GM23338 (cell line): ENCODE results near the gene MAN1A2. TPM values are rescaled to one million over a fixed set of nuclear protein-coding genes. Genes with fewer than 3 reads are reported as not detected.

Source experiments
- ATAC-seq: fragments of 200-7000 bp; cut with Tn5 transposase; 3 replicates; pipeline ENCODE4 v1.9.1; 2020
- DNase-seq: peaks from one replicate; pipeline ENCODE4 v3.0.0-alpha.2; 2015; ENCODE audit warnings: low spot score
- H2AFZ ChIP-seq: fragments of 200-600 bp; sonication (generic); 2 replicates; pipeline ENCODE4 v1.8.0; 2016; ENCODE audit warnings: antibody characterized with exemption, mild to moderate bottlenecking, moderate library complexity
- H3F3A ChIP-seq: fragments of 200-600 bp; sonication (generic); replicated peaks from 2 replicates; pipeline ENCODE4 v1.8.0; 2017; ENCODE audit warnings: antibody characterized with exemption, mixed run types, low read depth
- H3K27ac ChIP-seq: fragments of 200-600 bp; sonication (generic); 2 replicates; pipeline ENCODE4 v1.6.1; 2016; ENCODE audit warnings: low read depth
- H3K27me3 ChIP-seq: fragments of 200-600 bp; sonication (generic); 2 replicates; pipeline ENCODE4 v1.8.0; 2016; ENCODE audit warnings: mild to moderate bottlenecking, mixed run types, moderate library complexity; ENCODE audit not compliant: insufficient read depth
- H3K36me3 ChIP-seq: fragments of 200-600 bp; sonication (generic); 2 replicates; pipeline ENCODE4 v1.8.0; 2016; ENCODE audit warnings: mild to moderate bottlenecking; ENCODE audit not compliant: insufficient read depth
- H3K4me1 ChIP-seq: fragments of 200-600 bp; sonication (generic); 2 replicates; pipeline ENCODE4 v1.8.0; 2016; ENCODE audit warnings: mild to moderate bottlenecking, moderate library complexity; ENCODE audit not compliant: insufficient read depth
- H3K4me2 ChIP-seq: fragments of 200-600 bp; sonication (generic); 2 replicates; pipeline ENCODE4 v1.7.1; 2017; ENCODE audit warnings: mixed run types
- H3K4me3 ChIP-seq: fragments of 200-600 bp; sonication (generic); 2 replicates; pipeline ENCODE4 v1.6.1; 2016; ENCODE audit warnings: mixed run types
- H3K79me2 ChIP-seq: fragments of 200-600 bp; sonication (generic); replicated peaks from 2 replicates; pipeline ENCODE4 v1.8.0; 2017; ENCODE audit warnings: mild to moderate bottlenecking; ENCODE audit not compliant: insufficient read depth
- H3K9me2 ChIP-seq: fragments of 200-600 bp; sonication (generic); 2 replicates; pipeline ENCODE4 v1.8.0; 2017; ENCODE audit not compliant: insufficient read depth
- H4K20me1 ChIP-seq: fragments of 200-600 bp; sonication (generic); replicated peaks from 2 replicates; pipeline ENCODE4 v1.8.0; 2017; ENCODE audit warnings: mild to moderate bottlenecking; ENCODE audit not compliant: insufficient read depth
- H3K27ac Mint-ChIP-seq: 2 replicates; pipeline ENCODE4 v1.8.0; 2020; ENCODE audit warnings: inconsistent platforms, mild to moderate bottlenecking, moderate library complexity, mixed read lengths
- H3K27me3 Mint-ChIP-seq: 3 replicates; pipeline ENCODE4 v1.8.0; 2022; ENCODE audit warnings: low read depth, mild to moderate bottlenecking, moderate library complexity, mixed read lengths, inconsistent platforms; ENCODE audit not compliant: insufficient read depth, poor library complexity
- H3K36me3 Mint-ChIP-seq: 3 replicates; pipeline ENCODE4 v1.8.0; 2021; ENCODE audit warnings: low read depth, mild to moderate bottlenecking, inconsistent platforms, moderate library complexity, mixed read lengths
- H3K4me1 Mint-ChIP-seq: 3 replicates; pipeline ENCODE4 v1.8.0; 2020; ENCODE audit warnings: mild to moderate bottlenecking, inconsistent platforms, mixed read lengths
- H3K4me3 Mint-ChIP-seq: 3 replicates; pipeline ENCODE4 v1.8.0; 2021; ENCODE audit warnings: moderate library complexity, mild to moderate bottlenecking, inconsistent platforms, mixed read lengths
- H3K9me3 Mint-ChIP-seq: 3 replicates; pipeline ENCODE4 v1.8.0; 2020; ENCODE audit warnings: moderate library complexity, mild to moderate bottlenecking, inconsistent platforms, mixed read lengths
- CREB1 ChIP-seq: fragments of 250-450 bp; sonication (Bioruptor Pico); IDR thresholded peaks from 2 replicates; pipeline ENCODE4 v1.5.0; 2020; ENCODE audit warnings: low read depth, mild to moderate bottlenecking, moderate library complexity
- ETS1 ChIP-seq: IDR thresholded peaks from 2 replicates; pipeline ENCODE4 v1.6.1; 2016; ENCODE audit warnings: antibody characterized with exemption
- EZH2 ChIP-seq: fragments of 200-600 bp; sonication (generic); IDR thresholded peaks from one replicate; pipeline ENCODE4 v1.8.0; 2017; ENCODE audit warnings: antibody characterized with exemption, mild to moderate bottlenecking, low read depth; ENCODE audit not compliant: unreplicated experiment
- EZH2phosphoT487 ChIP-seq: fragments of 200-600 bp; sonication (generic); IDR thresholded peaks from one replicate; pipeline ENCODE4 v1.8.1; 2018; ENCODE audit warnings: antibody characterized with exemption; ENCODE audit not compliant: unreplicated experiment
- JUNB ChIP-seq: IDR thresholded peaks from one replicate; pipeline ENCODE4 v1.6.1; 2016; ENCODE audit warnings: antibody characterized with exemption; ENCODE audit not compliant: unreplicated experiment
- NANOG ChIP-seq: IDR thresholded peaks from 2 replicates; pipeline ENCODE4 v1.6.1; 2016; ENCODE audit warnings: antibody characterized with exemption, borderline replicate concordance
- POLR2AphosphoS5 ChIP-seq: IDR thresholded peaks from 2 replicates; pipeline ENCODE4 v1.6.1; 2016; ENCODE audit warnings: antibody characterized with exemption, low read depth
- STAT1 ChIP-seq: IDR thresholded peaks from one replicate; pipeline ENCODE4 v1.6.1; 2016; ENCODE audit warnings: antibody characterized with exemption; ENCODE audit not compliant: unreplicated experiment
- ZNF114 ChIP-seq: fragments of 250-450 bp; sonication (Bioruptor Pico); IDR thresholded peaks from 2 replicates; pipeline ENCODE4 v1.5.0; 2020; ENCODE audit warnings: mild to moderate bottlenecking, moderate library complexity
- ZNF331 ChIP-seq: fragments of 250-450 bp; sonication (Bioruptor Pico); IDR thresholded peaks from 2 replicates; pipeline ENCODE4 v1.5.0; 2020; ENCODE audit warnings: low read depth, mild to moderate bottlenecking, moderate library complexity
- polyA plus RNA-seq: library from polyadenylated mRNA; unstranded; fragments of >200 nt; fragmentation: Nextera tagmentation; extraction: Ambion mirVana; gene quantifications from 2 replicates; pipeline ENCODE4 v1.2.1, GENCODE V29; 2016
- total RNA-seq: library from RNA; depleted of rRNA; stranded (reverse); fragments of >200 nt; shearing (Covaris generic); gene quantifications from 2 replicates; pipeline ENCODE4 v1.2.3, GENCODE V29; 2014
- TF ChIP-seq, protein P1 (sequence below), 2 experiments: fragments of 200-600 bp in 1 of 2; sonication (generic) in 1 of 2; conservative IDR thresholded peaks; 2 replicates each; pipeline versions ENCODE4 v1.5.1 to v1.6.1; 2016 to 2017; ENCODE audit warnings: antibody characterized with exemption in 2 of 2, low read depth in 2 of 2, mild to moderate bottlenecking in 2 of 2, moderate library complexity in 1 of 2
- TF ChIP-seq, protein P2 (sequence below): fragments of 250-450 bp; sonication (Bioruptor Pico); IDR thresholded peaks from 2 replicates; pipeline ENCODE4 v1.5.0; 2020; ENCODE audit warnings: mild to moderate bottlenecking, moderate library complexity
- TF ChIP-seq, protein P3 (sequence below): IDR thresholded peaks from one replicate; pipeline ENCODE4 v1.6.1; 2018; ENCODE audit warnings: antibody characterized with exemption; ENCODE audit not compliant: unreplicated experiment

Gene MAN1A2
- total and polyA plus RNA-seq, 2 experiments from 2014 or later: 18.6 to 22.2 TPM

GRCh38 chr1:117403597-117403996, 36.3 kb downstream of the MAN1A2 start:
- no peaks in the 10 kb centered on the region for H3K27me3 Mint-ChIP-seq
- H3K36me3 Mint-ChIP-seq: peaks cover 26% of the 10 kb centered on the region
- H2AFZ ChIP-seq: no peak overlapping the region
- H3F3A ChIP-seq: no peaks in the 10 kb centered on the region
- TF ChIP-seq NANOG: no peak
- no peak for TF ChIP-seq JUNB
- TF ChIP-seq, protein P1, sequence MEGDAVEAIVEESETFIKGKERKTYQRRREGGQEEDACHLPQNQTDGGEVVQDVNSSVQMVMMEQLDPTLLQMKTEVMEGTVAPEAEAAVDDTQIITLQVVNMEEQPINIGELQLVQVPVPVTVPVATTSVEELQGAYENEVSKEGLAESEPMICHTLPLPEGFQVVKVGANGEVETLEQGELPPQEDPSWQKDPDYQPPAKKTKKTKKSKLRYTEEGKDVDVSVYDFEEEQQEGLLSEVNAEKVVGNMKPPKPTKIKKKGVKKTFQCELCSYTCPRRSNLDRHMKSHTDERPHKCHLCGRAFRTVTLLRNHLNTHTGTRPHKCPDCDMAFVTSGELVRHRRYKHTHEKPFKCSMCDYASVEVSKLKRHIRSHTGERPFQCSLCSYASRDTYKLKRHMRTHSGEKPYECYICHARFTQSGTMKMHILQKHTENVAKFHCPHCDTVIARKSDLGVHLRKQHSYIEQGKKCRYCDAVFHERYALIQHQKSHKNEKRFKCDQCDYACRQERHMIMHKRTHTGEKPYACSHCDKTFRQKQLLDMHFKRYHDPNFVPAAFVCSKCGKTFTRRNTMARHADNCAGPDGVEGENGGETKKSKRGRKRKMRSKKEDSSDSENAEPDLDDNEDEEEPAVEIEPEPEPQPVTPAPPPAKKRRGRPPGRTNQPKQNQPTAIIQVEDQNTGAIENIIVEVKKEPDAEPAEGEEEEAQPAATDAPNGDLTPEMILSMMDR (conservative IDR thresholded peaks at IDR 0.05; ENCODE audit: low read depth in 2 of 2): no peak
- no peak for TF ChIP-seq EZH2phosphoT487
- no peak for TF ChIP-seq POLR2AphosphoS5
- no peak for TF ChIP-seq ETS1
- TF ChIP-seq STAT1: no peak
- no peak for TF ChIP-seq ZNF114 (CRISPR knock-in tag)
- no peak for TF ChIP-seq EZH2
- TF ChIP-seq, protein P2, sequence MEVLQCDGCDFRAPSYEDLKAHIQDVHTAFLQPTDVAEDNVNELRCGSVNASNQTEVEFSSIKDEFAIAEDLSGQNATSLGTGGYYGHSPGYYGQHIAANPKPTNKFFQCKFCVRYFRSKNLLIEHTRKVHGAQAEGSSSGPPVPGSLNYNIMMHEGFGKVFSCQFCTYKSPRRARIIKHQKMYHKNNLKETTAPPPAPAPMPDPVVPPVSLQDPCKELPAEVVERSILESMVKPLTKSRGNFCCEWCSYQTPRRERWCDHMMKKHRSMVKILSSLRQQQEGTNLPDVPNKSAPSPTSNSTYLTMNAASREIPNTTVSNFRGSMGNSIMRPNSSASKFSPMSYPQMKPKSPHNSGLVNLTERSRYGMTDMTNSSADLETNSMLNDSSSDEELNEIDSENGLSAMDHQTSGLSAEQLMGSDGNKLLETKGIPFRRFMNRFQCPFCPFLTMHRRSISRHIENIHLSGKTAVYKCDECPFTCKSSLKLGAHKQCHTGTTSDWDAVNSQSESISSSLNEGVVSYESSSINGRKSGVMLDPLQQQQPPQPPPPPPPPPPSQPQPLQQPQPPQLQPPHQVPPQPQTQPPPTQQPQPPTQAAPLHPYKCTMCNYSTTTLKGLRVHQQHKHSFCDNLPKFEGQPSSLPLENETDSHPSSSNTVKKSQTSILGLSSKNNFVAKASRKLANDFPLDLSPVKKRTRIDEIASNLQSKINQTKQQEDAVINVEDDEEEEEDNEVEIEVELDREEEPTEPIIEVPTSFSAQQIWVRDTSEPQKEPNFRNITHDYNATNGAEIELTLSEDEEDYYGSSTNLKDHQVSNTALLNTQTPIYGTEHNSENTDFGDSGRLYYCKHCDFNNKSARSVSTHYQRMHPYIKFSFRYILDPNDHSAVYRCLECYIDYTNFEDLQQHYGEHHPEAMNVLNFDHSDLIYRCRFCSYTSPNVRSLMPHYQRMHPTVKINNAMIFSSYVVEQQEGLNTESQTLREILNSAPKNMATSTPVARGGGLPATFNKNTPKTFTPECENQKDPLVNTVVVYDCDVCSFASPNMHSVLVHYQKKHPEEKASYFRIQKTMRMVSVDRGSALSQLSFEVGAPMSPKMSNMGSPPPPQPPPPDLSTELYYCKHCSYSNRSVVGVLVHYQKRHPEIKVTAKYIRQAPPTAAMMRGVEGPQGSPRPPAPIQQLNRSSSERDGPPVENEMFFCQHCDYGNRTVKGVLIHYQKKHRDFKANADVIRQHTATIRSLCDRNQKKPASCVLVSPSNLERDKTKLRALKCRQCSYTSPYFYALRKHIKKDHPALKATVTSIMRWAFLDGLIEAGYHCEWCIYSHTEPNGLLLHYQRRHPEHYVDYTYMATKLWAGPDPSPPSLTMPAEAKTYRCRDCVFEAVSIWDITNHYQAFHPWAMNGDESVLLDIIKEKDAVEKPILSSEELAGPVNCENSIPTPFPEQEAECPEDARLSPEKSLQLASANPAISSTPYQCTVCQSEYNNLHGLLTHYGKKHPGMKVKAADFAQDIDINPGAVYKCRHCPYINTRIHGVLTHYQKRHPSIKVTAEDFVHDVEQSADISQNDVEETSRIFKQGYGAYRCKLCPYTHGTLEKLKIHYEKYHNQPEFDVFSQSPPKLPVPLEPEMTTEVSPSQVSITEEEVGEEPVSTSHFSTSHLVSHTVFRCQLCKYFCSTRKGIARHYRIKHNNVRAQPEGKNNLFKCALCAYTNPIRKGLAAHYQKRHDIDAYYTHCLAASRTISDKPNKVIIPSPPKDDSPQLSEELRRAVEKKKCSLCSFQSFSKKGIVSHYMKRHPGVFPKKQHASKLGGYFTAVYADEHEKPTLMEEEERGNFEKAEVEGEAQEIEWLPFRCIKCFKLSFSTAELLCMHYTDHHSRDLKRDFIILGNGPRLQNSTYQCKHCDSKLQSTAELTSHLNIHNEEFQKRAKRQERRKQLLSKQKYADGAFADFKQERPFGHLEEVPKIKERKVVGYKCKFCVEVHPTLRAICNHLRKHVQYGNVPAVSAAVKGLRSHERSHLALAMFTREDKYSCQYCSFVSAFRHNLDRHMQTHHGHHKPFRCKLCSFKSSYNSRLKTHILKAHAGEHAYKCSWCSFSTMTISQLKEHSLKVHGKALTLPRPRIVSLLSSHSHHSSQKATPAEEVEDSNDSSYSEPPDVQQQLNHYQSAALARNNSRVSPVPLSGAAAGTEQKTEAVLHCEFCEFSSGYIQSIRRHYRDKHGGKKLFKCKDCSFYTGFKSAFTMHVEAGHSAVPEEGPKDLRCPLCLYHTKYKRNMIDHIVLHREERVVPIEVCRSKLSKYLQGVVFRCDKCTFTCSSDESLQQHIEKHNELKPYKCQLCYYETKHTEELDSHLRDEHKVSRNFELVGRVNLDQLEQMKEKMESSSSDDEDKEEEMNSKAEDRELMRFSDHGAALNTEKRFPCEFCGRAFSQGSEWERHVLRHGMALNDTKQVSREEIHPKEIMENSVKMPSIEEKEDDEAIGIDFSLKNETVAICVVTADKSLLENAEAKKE (CRISPR knock-in tag): no peak
- no peak for TF ChIP-seq CREB1 (CRISPR knock-in tag)
- TF ChIP-seq ZNF331 (CRISPR knock-in tag): no peak
- TF ChIP-seq, protein P3, sequence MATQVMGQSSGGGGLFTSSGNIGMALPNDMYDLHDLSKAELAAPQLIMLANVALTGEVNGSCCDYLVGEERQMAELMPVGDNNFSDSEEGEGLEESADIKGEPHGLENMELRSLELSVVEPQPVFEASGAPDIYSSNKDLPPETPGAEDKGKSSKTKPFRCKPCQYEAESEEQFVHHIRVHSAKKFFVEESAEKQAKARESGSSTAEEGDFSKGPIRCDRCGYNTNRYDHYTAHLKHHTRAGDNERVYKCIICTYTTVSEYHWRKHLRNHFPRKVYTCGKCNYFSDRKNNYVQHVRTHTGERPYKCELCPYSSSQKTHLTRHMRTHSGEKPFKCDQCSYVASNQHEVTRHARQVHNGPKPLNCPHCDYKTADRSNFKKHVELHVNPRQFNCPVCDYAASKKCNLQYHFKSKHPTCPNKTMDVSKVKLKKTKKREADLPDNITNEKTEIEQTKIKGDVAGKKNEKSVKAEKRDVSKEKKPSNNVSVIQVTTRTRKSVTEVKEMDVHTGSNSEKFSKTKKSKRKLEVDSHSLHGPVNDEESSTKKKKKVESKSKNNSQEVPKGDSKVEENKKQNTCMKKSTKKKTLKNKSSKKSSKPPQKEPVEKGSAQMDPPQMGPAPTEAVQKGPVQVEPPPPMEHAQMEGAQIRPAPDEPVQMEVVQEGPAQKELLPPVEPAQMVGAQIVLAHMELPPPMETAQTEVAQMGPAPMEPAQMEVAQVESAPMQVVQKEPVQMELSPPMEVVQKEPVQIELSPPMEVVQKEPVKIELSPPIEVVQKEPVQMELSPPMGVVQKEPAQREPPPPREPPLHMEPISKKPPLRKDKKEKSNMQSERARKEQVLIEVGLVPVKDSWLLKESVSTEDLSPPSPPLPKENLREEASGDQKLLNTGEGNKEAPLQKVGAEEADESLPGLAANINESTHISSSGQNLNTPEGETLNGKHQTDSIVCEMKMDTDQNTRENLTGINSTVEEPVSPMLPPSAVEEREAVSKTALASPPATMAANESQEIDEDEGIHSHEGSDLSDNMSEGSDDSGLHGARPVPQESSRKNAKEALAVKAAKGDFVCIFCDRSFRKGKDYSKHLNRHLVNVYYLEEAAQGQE: no peak
- peaks cover 5% of the 10 kb centered on the region; the same call in 2 of the 3 replicates for H3K4me1 Mint-ChIP-seq
- no peak for DNase-seq
- H3K27ac ChIP-seq: no peak overlapping the region
- no peak overlapping the region for H3K4me2 ChIP-seq
- ATAC-seq: no peak
- H3K4me1 ChIP-seq: no peaks in the 10 kb centered on the region
- H3K27me3 ChIP-seq: no peaks in the 10 kb centered on the region
- H3K79me2 ChIP-seq: peaks cover 17% of the 10 kb centered on the region; the same call in 1 of the 2 replicates
- H3K36me3 ChIP-seq: peaks cover 7% of the 10 kb centered on the region; the same call in 1 of the 2 replicates
- H3K9me3 Mint-ChIP-seq: peaks cover 11% of the 10 kb centered on the region
- no peak overlapping the region for H3K4me3 ChIP-seq
- H3K4me3 Mint-ChIP-seq: no peak overlapping the region
- 0 out of 2 replicates have a peak, but pooled peaks cover 4% of the 10 kb centered on the region for H3K9me2 ChIP-seq
- no peak overlapping the region for H3K27ac Mint-ChIP-seq
- no peaks in the 10 kb centered on the region for H4K20me1 ChIP-seq
